Gastroesophageal sphincter (tissue), 4 donors: ENCODE results near the gene PDE1A. TPM values are rescaled to one million over a fixed set of nuclear protein-coding genes. Genes with fewer than 3 reads are reported as not detected.

Source experiments
- ATAC-seq: fragments of 150-250 bp; one replicate; pipeline ENCODE4 v1.9.1; 2016; ENCODE audit warnings: mild to moderate bottlenecking, moderate library complexity
- H3K27ac ChIP-seq, 4 donors: fragments of 200-600 bp; sonication (generic) in 3 of 4; 1 replicate in 3 of 4; 2 replicates in 1 of 4; pipeline ENCODE4 v1.5.1; 2016 to 2019
- H3K27me3 ChIP-seq: fragments of 200-600 bp; sonication (generic); one replicate; pipeline ENCODE4 v1.5.1; 2019
- H3K36me3 ChIP-seq, 2 donors: fragments of 200-600 bp; sonication (generic); one replicate each; pipeline ENCODE4 v1.5.1; 2019; ENCODE audit warnings: control low read depth in 1 of 2
- H3K4me1 ChIP-seq, 3 donors: fragments of 200-600 bp; sonication (generic); 1 replicate in 2 of 3; 2 replicates in 1 of 3; pipeline ENCODE4 v1.5.1; 2016 to 2019; ENCODE audit warnings: control low read depth in 2 of 3
- H3K4me3 ChIP-seq, 2 donors: fragments of 200-600 bp; sonication (generic); one replicate each; pipeline ENCODE4 v1.5.1; 2019; ENCODE audit warnings: mild to moderate bottlenecking in 1 of 2, moderate library complexity in 1 of 2
- H3K9me3 ChIP-seq, 3 donors: fragments of 200-600 bp; sonication (generic); one replicate each; pipeline ENCODE4 v1.5.1; 2017 to 2019; ENCODE audit warnings: control low read depth in 2 of 3
- CTCF ChIP-seq, 4 experiments: fragments of 200-600 bp in 2 of 4; fragments of 450-650 bp in 2 of 4; sonication (generic) in 1 of 4; IDR thresholded peaks; one replicate each; pipeline ENCODE4 v1.5.1; 2017 to 2019; ENCODE audit warnings: antibody characterized with exemption in 4 of 4, mild to moderate bottlenecking in 2 of 4, moderate library complexity in 2 of 4
- EP300 ChIP-seq: sonication (generic); formaldehyde crosslinking; IDR thresholded peaks from one replicate; pipeline ENCODE4 v1.6.1; 2017; ENCODE audit warnings: antibody characterized with exemption, mild to moderate bottlenecking
- POLR2A ChIP-seq, 2 donors: fragments of 450-650 bp; IDR thresholded peaks; one replicate each; pipeline ENCODE4 v1.6.1; 2017; ENCODE audit warnings: antibody characterized with exemption in 2 of 2, mild to moderate bottlenecking in 2 of 2, moderate library complexity in 1 of 2
- POLR2AphosphoS5 ChIP-seq: sonication (generic); formaldehyde crosslinking; IDR thresholded peaks from one replicate; pipeline ENCODE4 v1.6.1; 2017; ENCODE audit warnings: antibody characterized with exemption
- WGBS, 2 donors: methylation state at CpG; one replicate each; pipeline ENCODE4 v1.1.5; 2018; ENCODE audit warnings: low coverage in 1 of 2; 5-methylcytosine and 5-hydroxymethylcytosine counted together
- total RNA-seq, 4 donors: library from RNA; depleted of rRNA; stranded (reverse); fragments of >200 nt; gene quantifications; one replicate each; pipeline ENCODE4 v1.1.0, GENCODE V29; 2016

PDE1A gene
- total RNA-seq, 4 donors from 2014 or later = 7.2 to 17.2 (median 11.8) TPM

DNA sequence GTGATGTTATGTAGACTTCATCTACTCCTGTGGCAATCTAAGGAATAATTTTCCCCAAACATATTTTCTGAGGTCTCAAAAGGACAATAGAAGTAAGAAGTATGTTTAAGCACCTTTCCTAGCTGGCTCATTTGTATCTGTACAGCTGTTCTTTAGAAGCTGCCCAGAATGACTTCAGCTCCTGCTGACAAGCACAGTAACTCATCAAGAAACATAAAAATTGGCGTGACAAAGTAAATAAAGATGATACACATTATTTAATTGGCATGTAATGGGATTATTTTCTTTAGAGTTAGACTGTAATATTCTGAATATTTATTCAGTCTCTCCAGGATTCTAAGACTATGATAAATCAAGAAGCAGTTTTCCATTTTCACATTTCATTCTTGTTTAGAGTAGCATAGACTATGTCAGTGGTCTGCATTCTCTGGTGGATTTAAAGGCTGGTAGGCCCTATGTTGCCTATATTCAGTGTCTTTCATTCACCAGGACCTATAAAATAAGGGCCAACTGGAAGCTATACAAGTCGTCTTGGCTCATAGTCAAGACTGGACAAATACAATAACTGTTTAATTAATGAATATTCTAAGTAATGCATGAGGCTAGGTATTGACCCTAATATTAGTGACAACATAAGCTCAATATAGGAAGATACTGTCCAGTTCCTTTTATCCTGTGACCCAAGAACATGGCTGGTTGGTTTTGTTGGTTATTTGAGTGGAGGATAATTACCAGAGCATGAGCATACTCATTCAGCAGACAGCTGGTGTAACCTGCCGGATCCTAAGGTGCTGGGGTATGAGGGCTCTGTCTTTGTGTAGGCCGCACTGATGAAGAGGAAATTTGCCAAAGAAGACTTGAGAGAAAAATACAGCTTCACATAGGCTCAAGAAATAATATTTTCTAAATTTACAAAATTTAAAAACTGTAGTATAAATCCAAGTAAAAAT lies 107.0 kb downstream of the PDE1A start:
- Histone ChIP-seq H3K4me1 (no peaks in the 10 kb centered on the region), H3K4me3 (no peak overlapping the region), H3K9me3 (no peaks in the 10 kb centered on the region), H3K27me3 (no peaks in the 10 kb centered on the region), H3K36me3 (no peaks in the 10 kb centered on the region), H3K27ac (no peak overlapping the region)
- no peak for ATAC-seq
- 71 to 86% methylated on average over 2 to 4 of the region's 4 CpGs for WGBS, 2 donors
- no peak for TF ChIP-seq POLR2A (IDR thresholded peaks at IDR 0.05)
- no peak for TF ChIP-seq CTCF (IDR thresholded peaks at IDR 0.05)
- TF ChIP-seq EP300 = no peak
- no peak for TF ChIP-seq POLR2AphosphoS5

- Histone ChIP-seq H3K4me3 (no peak overlapping the region), H3K27me3 (no peaks in the 10 kb centered on the region), H3K36me3 (no peaks in the 10 kb centered on the region), H3K27ac (no peak overlapping the region), H3K9me3 (no peaks in the 10 kb centered on the region), H3K4me1 (no peaks in the 10 kb centered on the region)
- no peak for TF ChIP-seq EP300
- TF ChIP-seq POLR2A (IDR thresholded peaks at IDR 0.05) = no peak
- TF ChIP-seq POLR2AphosphoS5 = no peak
- TF ChIP-seq CTCF (IDR thresholded peaks at IDR 0.05) = no peak
- ATAC-seq = no peak
- WGBS, 2 donors = 68 to 75% methylated on average over 3 of the region's 3 CpGs
Measured at GRCh38 chr2:182318466-182319220, 108.2 kb downstream of the PDE1A start.

GRCh38 chr2:182316950-182317349 lies 109.9 kb downstream of the PDE1A start:
- ATAC-seq = no peak
- 32 to 73% methylated on average over 2 of the region's 2 CpGs for WGBS, 2 donors
- no peaks in the 10 kb centered on the region for H3K4me1 ChIP-seq
- no peak for TF ChIP-seq POLR2A (IDR thresholded peaks at IDR 0.05)
- no peak for TF ChIP-seq CTCF (IDR thresholded peaks at IDR 0.05)
- TF ChIP-seq EP300 = no peak
- no peak for TF ChIP-seq POLR2AphosphoS5
- H3K4me3 ChIP-seq = no peak overlapping the region
- no peaks in the 10 kb centered on the region for H3K9me3 ChIP-seq
- no peak overlapping the region for H3K27ac ChIP-seq
- no peaks in the 10 kb centered on the region for H3K27me3 ChIP-seq
- no peaks in the 10 kb centered on the region for H3K36me3 ChIP-seq

DNA sequence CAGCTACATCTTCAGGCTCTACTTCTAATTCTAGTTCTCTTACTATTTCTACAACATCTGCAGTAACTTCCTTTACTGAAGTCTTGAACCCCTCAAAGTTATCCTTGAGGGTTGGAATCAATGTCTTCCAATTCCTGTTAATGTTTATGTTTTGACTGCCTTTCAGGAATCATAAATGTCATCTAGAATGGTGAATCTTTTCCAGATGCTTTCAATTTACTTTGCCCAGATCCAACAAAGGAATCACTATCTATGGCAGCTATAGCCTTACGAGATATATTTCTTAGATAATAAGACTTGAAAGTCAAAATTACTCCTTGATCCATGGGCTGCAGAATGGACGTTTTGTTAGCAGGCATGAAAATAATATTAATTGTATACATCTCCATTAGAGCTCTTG lies 123.9 kb downstream of the PDE1A start:
- no peaks in the 10 kb centered on the region for H3K27me3 ChIP-seq
- WGBS, 2 donors = 57 to 85% methylated on average over 2 of the region's 2 CpGs

More for the DNA sequence above, 123.9 kb downstream of the PDE1A start:
- no peaks in the 10 kb centered on the region for H3K36me3 ChIP-seq
- H3K27ac ChIP-seq = no peak overlapping the region
- TF ChIP-seq EP300 = no peak
- TF ChIP-seq CTCF (IDR thresholded peaks at IDR 0.05) = no peak
- no peak for TF ChIP-seq POLR2A (IDR thresholded peaks at IDR 0.05)
- TF ChIP-seq POLR2AphosphoS5 = no peak
- H3K9me3 ChIP-seq = no peaks in the 10 kb centered on the region
- no peaks in the 10 kb centered on the region for H3K4me1 ChIP-seq
- ATAC-seq = no peak
- no peak overlapping the region for H3K4me3 ChIP-seq
